Keratinocyte (primary cell): ENCODE data around the gene FNTB. TPM values are rescaled to one million over a fixed set of nuclear protein-coding genes. Genes with fewer than 3 reads are reported as not detected.

Source experiments
- DNase-seq: peaks from one replicate; pipeline ENCODE4 v3.0.0-alpha.2; 2011; ENCODE audit warnings: low read depth, missing footprints, low spot score
- FAIRE-seq: peaks from 2 replicates; lab custom pipeline; 2011; peaks lifted over from hg19 to GRCh38; lab: Jason Lieb, UNC
- H2AFZ ChIP-seq: 2 replicates; pipeline ENCODE4 v1.6.0; 2012; ENCODE audit warnings: low read length, control low read depth, inconsistent platforms; ENCODE audit not compliant: control insufficient read depth
- H3K27ac ChIP-seq: 2 replicates; pipeline ENCODE4 v1.5.1; 2011; ENCODE audit warnings: low read length; ENCODE audit not compliant: control insufficient read depth, insufficient read depth
- H3K27me3 ChIP-seq: 3 replicates; pipeline ENCODE4 v1.6.0; 2011; ENCODE audit warnings: low read length; ENCODE audit not compliant: control insufficient read depth, insufficient read depth; ENCODE audit errors: extremely low read depth
- H3K36me3 ChIP-seq, 2 experiments: 2 replicates in 1 of 2; 3 replicates in 1 of 2; pipeline ENCODE4 v1.5.1; 2011; ENCODE audit warnings: low read length in 2 of 2, mild to moderate bottlenecking in 1 of 2; ENCODE audit not compliant: control insufficient read depth in 2 of 2, insufficient read depth in 2 of 2; ENCODE audit errors: extremely low read depth in 1 of 2
- H3K4me1 ChIP-seq: 3 replicates; pipeline ENCODE4 v1.5.1; 2011; ENCODE audit warnings: low read length; ENCODE audit not compliant: control insufficient read depth, insufficient read depth; ENCODE audit errors: extremely low read depth
- H3K4me2 ChIP-seq: 3 replicates; pipeline ENCODE4 v1.6.0; 2011; ENCODE audit warnings: low read depth, low read length; ENCODE audit not compliant: control insufficient read depth, insufficient read depth; ENCODE audit errors: extremely low read depth
- H3K4me3 ChIP-seq, 3 experiments: fragments of 200-600 bp in 1 of 3; sonication (generic) in 1 of 3; 2 replicates in 2 of 3; 3 replicates in 1 of 3; pipeline ENCODE4 v1.5.1; 2011 to 2016; ENCODE audit warnings: low read length in 3 of 3, mild to moderate bottlenecking in 3 of 3, control low read depth in 2 of 3, inconsistent platforms in 1 of 3, low read depth in 1 of 3, mixed read lengths in 1 of 3, mixed run types in 1 of 3, moderate library complexity in 1 of 3; ENCODE audit not compliant: control insufficient read depth in 2 of 3, insufficient read depth in 2 of 3; ENCODE audit errors: extremely low read depth in 1 of 3
- H3K79me2 ChIP-seq: 2 replicates; pipeline ENCODE4 v1.6.0; 2012; ENCODE audit warnings: low read length; ENCODE audit not compliant: control insufficient read depth, insufficient read depth
- H3K9ac ChIP-seq: 3 replicates; pipeline ENCODE4 v1.6.0; 2011; ENCODE audit warnings: low read length; ENCODE audit not compliant: control insufficient read depth, insufficient read depth; ENCODE audit errors: extremely low read depth
- H3K9me1 ChIP-seq: 3 replicates; pipeline ENCODE4 v1.6.0; 2011; ENCODE audit warnings: low read length; ENCODE audit not compliant: control insufficient read depth, insufficient read depth; ENCODE audit errors: extremely low read depth
- H3K9me3 ChIP-seq: 2 replicates; pipeline ENCODE4 v1.5.1; 2012; ENCODE audit warnings: low read depth, low read length; ENCODE audit not compliant: control insufficient read depth
- H4K20me1 ChIP-seq: 3 replicates; pipeline ENCODE4 v1.6.0; 2011; ENCODE audit warnings: low read length; ENCODE audit not compliant: control insufficient read depth, insufficient read depth; ENCODE audit errors: extremely low read depth
- CTCF ChIP-seq, 3 experiments: IDR thresholded peaks in 1 of 3; conservative IDR thresholded peaks in 1 of 3; optimal IDR thresholded peaks in 1 of 3; 2 replicates in 2 of 3; 3 replicates in 1 of 3; pipeline versions ENCODE3 to v1.5.1; 2011; ENCODE audit warnings: low read length in 3 of 3, mild to moderate bottlenecking in 3 of 3, moderate library complexity in 2 of 3, control low read depth in 1 of 3, inconsistent platforms in 1 of 3; ENCODE audit not compliant: insufficient read depth in 2 of 3; ENCODE audit errors: extremely low read depth in 1 of 3
- EZH2 ChIP-seq: IDR thresholded peaks from one replicate; pipeline ENCODE4 v1.6.1; 2012; ENCODE audit warnings: inconsistent platforms, mild to moderate bottlenecking, low read length, moderate library complexity
- dilution Hi-C: fragments of 300-500 bp; cut with MboI; formaldehyde crosslinking; loops from one replicate; pipeline ENCODE4 v1.7.0; 2020; ENCODE audit warnings: low sequenced_read_pairs; ENCODE audit not compliant: extremely low pct_ligation_motif_present
- polyA plus RNA-seq, 5 experiments: library from polyadenylated mRNA; depleted of rRNA in 3 of 5; stranded (reverse) in 3 of 5; stranded (forward) in 1 of 5; unstranded in 1 of 5; fragments of >200 nt; gene quantifications; 1 replicate in 1 of 5; 2 replicates in 3 of 5; 3 replicates in 1 of 5; pipeline versions ENCODE4 v1.2.1 to v1.2.3, GENCODE V29; 2011 to 2012; ENCODE audit warnings: missing spikeins in 2 of 5, low read depth in 1 of 5, low replicate concordance in 1 of 5

FNTB gene
- polyA plus RNA-seq, 1 donor (not counting 4 experiments of a cell fraction or from before 2014, with no cell fraction given) = 10.1 TPM

- dilution Hi-C loops = no loop called here
- FAIRE-seq = no peak
- H4K20me1 ChIP-seq = no peaks in the 10 kb centered on the region
- no peaks in the 10 kb centered on the region for H3K36me3 ChIP-seq
- no peak overlapping the region for H3K4me3 ChIP-seq
- no peak overlapping the region for H3K4me2 ChIP-seq
- DNase-seq = no peak
- no peaks in the 10 kb centered on the region for H3K9me3 ChIP-seq
- no peaks in the 10 kb centered on the region for H3K79me2 ChIP-seq
- H3K27ac ChIP-seq = no peak overlapping the region
- H2AFZ ChIP-seq = no peak overlapping the region
- H3K4me1 ChIP-seq = peaks cover 29% of the 10 kb centered on the region
- no peak overlapping the region for H3K9ac ChIP-seq
- H3K27me3 ChIP-seq = no peaks in the 10 kb centered on the region
- TF ChIP-seq EZH2 = no peak
- no peak for TF ChIP-seq CTCF (optimal IDR thresholded peaks at IDR 0.05 in 1 of 3, IDR thresholded peaks at IDR 0.05 in 1 of 3, conservative IDR thresholded peaks at IDR 0.05 in 1 of 3; ENCODE audit: extremely low read depth in 1 of 3, insufficient read depth in 2 of 3, low read length in 3 of 3)
- no peaks in the 10 kb centered on the region for H3K9me1 ChIP-seq
These were observed 8.6 kb downstream of the FNTB start for GRCh38 chr14:64995291-64995690.

GRCh38 chr14:64997108-64997794 lies 10.6 kb downstream of the FNTB start:
- dilution Hi-C loops = no loop called here
- no peak overlapping the region for H3K4me3 ChIP-seq
- no peak for TF ChIP-seq CTCF (optimal IDR thresholded peaks at IDR 0.05 in 1 of 3, IDR thresholded peaks at IDR 0.05 in 1 of 3, conservative IDR thresholded peaks at IDR 0.05 in 1 of 3; ENCODE audit: extremely low read depth in 1 of 3, insufficient read depth in 2 of 3, low read length in 3 of 3)
- no peak for TF ChIP-seq EZH2
- H3K27me3 ChIP-seq = no peaks in the 10 kb centered on the region
- H3K9me3 ChIP-seq = no peaks in the 10 kb centered on the region
- FAIRE-seq = peak; percentile 83
- peak overlapping the region; percentile 49 for H3K4me2 ChIP-seq
- H3K36me3 ChIP-seq = no peaks in the 10 kb centered on the region
- no peaks in the 10 kb centered on the region for H3K79me2 ChIP-seq
- peaks cover 29% of the 10 kb centered on the region for H3K4me1 ChIP-seq
- H3K27ac ChIP-seq = peak overlapping the region; percentile 60
- H3K9me1 ChIP-seq = no peaks in the 10 kb centered on the region
- H4K20me1 ChIP-seq = no peaks in the 10 kb centered on the region
- peak overlapping the region; percentile 2 for H2AFZ ChIP-seq
- no peak overlapping the region for H3K9ac ChIP-seq
- no peak for DNase-seq
